Effector CD8-positive, alpha-beta T cell (primary cell): Measurements from ENCODE around the gene ITGA1.
"Not testable (repeated sequence)": the region's sequence is repeated elsewhere in the genome, so short reads cannot be mapped to it uniquely, and the experiment has no call there.

ENCODE experiments used
- DNase-seq: peaks from one replicate; lab custom pipeline; 2025; lab: John Stamatoyannopoulos, UW

The ITGA1 gene

DNA sequence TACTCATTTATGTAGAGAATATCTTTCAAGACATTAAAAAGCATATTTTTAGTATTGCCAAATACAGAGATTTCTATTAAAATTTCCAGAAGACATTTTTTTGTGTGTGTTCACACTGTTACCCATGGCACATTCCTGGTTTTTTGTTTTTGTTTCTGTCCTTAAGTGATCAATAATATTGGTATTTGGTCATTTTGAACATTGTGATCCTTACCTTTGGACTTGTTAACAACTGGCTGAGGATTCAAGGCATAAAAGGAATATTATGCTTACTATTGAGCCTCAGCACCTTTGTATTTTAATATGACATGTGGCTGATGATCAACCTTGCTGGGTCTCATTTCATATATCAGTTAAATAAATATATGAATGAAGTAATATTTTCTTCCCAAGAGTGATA is 41.9 kb downstream of the ITGA1 start:
- DNase-seq, result no peak

- no peak for DNase-seq
Observed at GRCh38 chr5:52830650-52831049, 42.9 kb downstream of the ITGA1 start.

DNA sequence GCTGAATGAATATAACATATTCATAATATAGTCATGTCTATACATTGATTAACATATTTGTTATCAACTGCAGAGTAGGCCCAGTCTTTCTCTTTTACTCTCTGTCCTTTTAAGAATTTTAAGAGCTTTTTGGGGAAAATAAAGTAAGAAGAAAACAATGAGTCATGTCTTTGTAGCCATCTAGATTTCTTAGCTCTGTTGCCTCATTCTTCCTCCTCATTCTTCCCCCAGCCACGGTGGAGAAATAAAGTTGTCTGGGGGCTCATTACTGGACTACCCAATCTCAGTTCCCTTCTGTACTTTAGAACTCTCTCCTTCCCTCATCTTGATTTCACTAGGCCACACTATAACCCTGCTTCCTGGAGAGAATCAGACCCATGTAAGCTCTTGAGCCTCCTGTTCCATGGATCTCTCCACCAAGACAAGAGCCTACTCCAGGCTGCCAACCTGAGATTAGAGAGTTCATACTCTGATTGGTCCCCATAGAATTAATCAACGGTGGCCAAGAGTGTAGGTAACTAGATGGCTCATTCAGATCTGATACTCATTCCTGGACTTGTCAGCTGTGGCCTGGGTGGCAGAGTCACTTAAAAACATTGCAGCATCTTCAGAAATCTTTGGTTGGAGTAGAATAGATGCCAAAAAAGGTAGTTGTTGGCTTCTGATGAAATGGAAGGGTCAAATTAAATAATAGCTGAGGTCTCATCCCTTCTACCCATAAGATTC is 44.2 kb downstream of the ITGA1 start:
- DNase-seq, result no peak

DNA sequence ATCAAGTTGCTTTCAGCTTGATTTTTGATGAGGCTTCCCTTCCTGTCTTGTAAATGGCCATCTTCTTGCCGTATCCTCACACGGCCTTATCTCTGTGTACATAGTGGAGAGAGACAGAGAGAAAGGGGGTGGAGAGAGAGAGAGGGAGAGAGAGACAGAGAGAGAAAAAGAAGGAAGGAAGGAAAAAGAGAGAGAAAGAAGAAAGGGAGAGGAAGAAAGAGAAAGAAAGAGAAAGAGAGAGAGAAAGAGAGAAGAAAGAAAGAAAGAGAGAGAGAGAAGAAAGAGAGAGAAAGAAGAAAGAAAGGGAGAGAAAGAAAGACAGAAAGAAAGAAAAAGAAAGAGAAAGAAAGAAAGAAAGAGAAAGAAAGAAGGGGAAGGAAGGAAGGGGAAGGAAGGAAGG is 46.6 kb downstream of the ITGA1 start:
- no peak for DNase-seq

DNA sequence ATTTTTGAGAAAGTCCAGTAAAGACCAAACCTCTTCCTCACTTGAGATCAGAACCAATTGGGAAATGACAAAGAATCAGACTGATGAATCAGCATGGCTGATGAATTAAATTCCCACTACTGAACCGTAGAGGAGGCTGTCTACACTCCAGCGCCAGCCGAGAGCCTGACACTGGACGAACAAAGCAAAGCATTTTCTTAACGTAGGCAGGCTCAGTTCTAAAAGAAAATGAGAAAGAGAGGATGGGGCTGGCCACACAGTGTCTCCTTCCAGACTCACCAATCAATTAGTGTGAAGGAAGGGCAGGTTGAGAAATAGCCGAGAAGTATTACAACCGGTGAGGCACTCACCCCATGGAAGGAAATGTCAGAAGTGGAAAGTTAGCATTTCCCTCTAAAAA is 49.4 kb downstream of the ITGA1 start:
- DNase-seq, result no peak

GRCh38 chr5:52837591-52838001 is 49.9 kb downstream of the ITGA1 start:
- no peak for DNase-seq

DNA sequence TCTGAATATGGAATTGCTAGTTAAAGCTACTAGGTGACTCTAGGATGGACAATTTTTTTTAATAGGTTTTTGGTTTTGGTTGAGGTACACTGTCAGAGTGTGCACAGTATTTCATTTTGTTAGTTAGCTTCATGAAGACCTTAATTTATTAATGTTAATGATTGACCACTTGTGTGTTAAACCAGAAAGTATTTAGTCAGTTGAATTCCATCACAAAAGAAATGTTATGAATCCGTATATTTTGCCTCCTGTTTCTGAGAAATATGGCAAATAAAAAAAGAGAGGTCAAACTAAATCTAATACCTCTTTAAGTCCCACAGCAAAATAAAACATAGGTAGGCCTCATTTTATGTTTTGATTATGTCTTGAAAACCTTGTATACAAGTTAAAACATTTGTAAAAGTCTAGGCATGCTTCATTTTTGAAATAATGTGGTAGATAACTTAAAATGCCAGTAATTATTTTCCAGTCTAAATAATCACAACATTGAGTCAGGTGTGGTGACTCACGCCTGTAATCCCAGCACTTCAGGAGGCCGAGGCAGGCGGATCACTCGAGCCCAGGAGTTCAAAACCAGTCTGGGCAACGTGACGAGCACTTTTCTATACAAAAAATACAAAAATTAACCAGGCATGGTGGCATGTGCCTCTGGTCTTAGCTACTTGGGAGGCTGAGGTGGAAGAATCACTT is 50.8 kb downstream of the ITGA1 start:
- no peak for DNase-seq

- DNase-seq, result no peak
Observed at GRCh38 chr5:52839285-52839684, 51.6 kb downstream of the ITGA1 start.

DNA sequence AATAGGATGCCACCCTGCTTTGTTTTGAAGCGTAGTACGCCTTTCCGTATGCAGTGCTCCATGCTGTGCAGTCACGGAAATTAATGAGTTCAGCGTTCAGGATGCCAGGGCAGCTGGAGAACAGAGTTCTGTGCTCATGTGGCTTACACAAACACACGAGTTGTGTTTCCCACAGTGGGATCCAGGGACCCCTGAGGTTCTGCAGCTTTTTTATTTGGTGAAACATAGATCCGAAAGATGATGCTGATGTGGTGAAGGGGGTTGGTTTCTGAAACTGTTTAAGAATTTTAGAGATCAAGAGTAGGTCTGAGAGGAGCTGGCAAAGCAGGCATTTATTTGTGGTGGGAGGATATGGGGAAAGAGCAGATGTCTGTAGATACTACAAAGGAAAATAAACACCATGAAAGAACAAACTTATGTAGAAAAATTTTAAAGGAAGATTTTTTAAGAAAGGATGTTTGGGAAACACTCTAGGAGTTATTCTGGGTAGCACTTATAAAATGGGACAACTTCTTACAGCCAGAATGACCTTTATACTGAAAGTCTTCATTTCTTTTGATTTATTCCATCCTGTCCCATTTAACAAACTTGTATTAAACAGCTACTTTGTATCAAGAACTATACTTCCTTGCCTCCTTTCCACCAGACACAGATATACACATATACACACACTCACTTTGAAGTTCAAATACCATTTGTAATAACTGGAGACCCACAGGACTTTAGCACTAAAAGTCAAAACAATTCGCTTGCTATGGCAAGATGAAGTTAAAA is 52.7 kb downstream of the ITGA1 start:
- no peak for DNase-seq

GRCh38 chr5:52841114-52841513 is 53.4 kb downstream of the ITGA1 start:
- DNase-seq, result no peak

- no peak for DNase-seq
Observed at GRCh38 chr5:52842111-52842510, 54.4 kb downstream of the ITGA1 start.

- DNase-seq, result no peak
Observed at GRCh38 chr5:52844885-52845284, 57.2 kb downstream of the ITGA1 start.

GRCh38 chr5:52846182-52846842 is 58.6 kb downstream of the ITGA1 start:
- no peak for DNase-seq

GRCh38 chr5:52848688-52849087 is 61.0 kb downstream of the ITGA1 start:
- DNase-seq, result not testable (repeated sequence)

DNA sequence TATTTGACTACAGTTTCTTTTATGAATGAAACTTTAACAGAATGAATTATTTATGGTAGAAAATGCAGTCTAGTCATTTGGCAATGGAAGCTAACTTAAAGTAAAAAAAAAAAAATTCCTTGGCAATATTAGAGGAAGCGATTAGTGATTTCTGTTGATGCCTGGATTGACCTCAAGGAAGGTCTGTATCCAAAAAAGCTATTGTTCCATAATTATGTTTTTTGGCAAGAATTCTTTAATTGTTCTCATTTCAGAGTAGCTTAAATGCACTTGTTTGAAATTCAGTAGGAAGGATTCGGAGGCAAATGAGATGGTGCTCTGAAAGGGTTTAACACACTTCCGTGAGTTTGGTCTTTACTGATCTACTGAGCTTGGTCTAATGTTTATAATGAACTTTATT is 61.8 kb downstream of the ITGA1 start:
- no peak for DNase-seq

GRCh38 chr5:52853650-52854049 is 65.9 kb downstream of the ITGA1 start:
- DNase-seq, result no peak

GRCh38 chr5:52854301-52854700 is 66.6 kb downstream of the ITGA1 start:
- DNase-seq, result no peak

- DNase-seq, result no peak
Observed at GRCh38 chr5:52854949-52855348, 67.2 kb downstream of the ITGA1 start.

- DNase-seq, result no peak
Observed at GRCh38 chr5:52856564-52856963, 68.8 kb downstream of the ITGA1 start.

- no peak for DNase-seq
Observed at GRCh38 chr5:52859628-52860027, 71.9 kb downstream of the ITGA1 start.

DNA sequence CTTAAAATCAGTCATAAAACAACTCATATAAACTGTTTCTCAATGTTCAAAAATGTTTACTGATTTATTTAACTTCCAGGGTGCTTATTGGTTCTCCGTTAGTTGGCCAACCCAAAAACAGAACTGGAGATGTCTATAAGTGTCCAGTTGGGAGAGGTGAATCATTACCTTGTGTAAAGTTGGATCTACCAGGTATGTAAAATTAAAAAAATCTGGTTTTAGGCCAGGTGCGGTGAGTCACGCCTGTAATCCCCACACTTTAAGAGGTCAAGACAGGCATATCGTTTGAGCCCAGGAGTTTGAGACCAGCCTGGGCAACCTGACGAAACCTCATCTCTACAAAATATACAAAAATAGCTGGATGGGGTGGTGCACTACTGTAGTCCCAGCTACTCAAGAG is 73.7 kb downstream of the ITGA1 start:
- no peak for DNase-seq

DNA sequence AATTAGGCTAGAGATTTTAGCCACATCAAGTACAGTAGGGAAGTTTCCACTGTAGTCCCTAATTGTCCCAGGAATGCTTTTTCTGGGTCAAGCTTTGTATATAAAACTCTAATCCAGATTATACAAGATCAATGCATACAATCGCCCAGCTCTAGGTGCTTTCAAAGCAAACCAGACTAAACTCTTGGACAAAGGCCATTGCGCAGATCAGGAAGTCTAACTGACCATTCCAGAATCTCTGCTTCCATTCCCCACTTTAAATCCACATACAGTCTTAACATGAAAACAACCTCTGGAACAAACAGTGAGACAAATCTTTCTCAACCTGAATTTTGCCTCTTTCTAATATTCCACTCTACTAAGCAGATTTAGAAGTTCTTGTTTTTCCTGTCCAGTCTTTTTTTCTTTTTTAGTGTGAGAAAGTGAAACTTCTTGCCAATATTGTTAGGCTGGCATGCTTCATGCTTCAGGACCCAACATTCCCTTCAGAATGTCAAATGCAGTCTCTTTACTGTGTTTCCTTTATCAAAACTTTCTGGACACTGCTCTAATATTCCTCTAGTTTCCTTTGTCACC is 76.1 kb downstream of the ITGA1 start:
- DNase-seq, result no peak
